Measurements from ENCODE around the gene SNRNP35. TPM values are rescaled to one million over a fixed set of nuclear protein-coding genes. Genes with fewer than 3 reads are reported as not detected.
"Not testable (repeated sequence)": the region's sequence is repeated elsewhere in the genome, so short reads cannot be mapped to it uniquely, and the experiment has no call there.

Gene SNRNP35
- total and polyA plus RNA-seq, 10 donors, result 18.9 to 63.7 (median 31.4) TPM

DNA sequence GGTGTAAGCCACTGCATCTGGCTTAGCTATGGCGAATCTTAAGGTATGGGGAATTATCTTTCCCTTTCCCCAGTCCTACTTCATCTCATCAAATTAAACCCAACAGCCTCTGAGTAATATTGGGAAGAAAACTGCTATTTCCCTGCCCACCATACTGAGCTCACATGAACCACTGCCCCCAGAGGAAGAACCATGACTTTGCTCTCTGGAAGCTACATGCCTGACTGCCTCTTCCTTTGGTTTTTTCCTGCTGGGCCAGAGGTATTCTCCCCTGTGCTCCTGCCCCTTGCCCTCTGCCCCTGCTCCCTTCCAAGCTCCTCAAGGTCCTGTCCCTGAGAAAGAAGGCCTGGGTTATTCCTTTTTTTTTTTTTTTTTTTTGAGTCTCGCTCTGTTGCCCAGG lies 36.6 kb upstream of the SNRNP35 start:
- WGBS, 5 donors, result 96 to 100% (median 100%) methylated on average over 2 of the region's 2 CpGs
- peaks cover 0 to 100% (median 49%) of the 10 kb centered on the region in 6 donors for H3K36me3 ChIP-seq
- DNase-seq, result no peak
- no peaks in the 10 kb centered on the region for H3K27me3 ChIP-seq (replicated peaks in 1 of 7)
- H3K9me3 ChIP-seq, result no peaks in the 10 kb centered on the region
- intact Hi-C loops (cut with DNase I; ENCODE audit: low total_unique reads), result no loop called here
- H3K27ac ChIP-seq, result no peak overlapping the region
- no peak overlapping the region for H3K4me3 ChIP-seq
- peaks cover 0 to 2% (median 0%) of the 10 kb centered on the region in 6 donors for H3K4me1 ChIP-seq
- no peak for TF ChIP-seq POLR2AphosphoS5 (IDR thresholded peaks at IDR 0.05)

DNA sequence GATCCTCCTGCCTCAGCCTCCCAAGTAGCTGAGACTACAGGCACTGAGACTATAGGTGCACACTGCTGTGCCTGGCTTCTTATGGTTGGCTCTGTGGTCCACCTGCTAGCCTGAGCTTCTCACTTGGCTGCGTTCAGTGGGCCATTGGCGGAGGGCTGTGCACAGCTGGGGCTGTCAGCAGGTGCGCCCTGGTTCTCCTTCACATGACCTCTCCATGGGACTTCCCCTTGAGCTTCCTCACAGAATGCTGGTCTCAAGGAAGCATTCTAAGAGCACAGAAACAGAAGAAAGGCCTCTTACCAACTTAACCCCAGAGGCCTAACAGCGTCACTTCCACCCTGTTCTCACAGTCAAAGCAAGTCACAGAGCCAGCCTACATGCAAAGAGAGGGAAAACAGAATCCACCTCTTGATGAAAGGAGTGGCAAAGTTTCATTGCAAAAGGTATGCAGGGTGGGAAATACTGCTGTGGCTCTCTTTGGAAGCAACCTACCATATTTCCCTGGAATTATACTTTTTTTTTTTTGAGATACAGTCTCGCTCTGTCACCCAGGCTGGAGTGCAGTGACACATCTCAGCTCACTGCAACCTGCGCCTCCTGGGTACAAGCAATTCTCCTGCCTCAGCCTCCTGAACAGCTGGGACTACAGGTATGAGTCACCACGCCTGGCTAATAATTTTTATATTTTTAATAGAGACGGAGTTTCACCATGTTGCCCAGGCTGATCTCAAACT lies 30.7 kb upstream of the SNRNP35 start:
- Histone ChIP-seq H3K36me3 (peaks cover 0 to 96% (median 32%) of the 10 kb centered on the region in 6 donors), H3K4me3 (no peak overlapping the region), H3K27ac (peak overlapping the region; percentile 51 to 81 (median 68)), H3K9me3 (no peaks in the 10 kb centered on the region), H3K27me3 (replicated peaks in 1 of 7) (no peaks in the 10 kb centered on the region), H3K4me1 (peaks cover 6 to 57% (median 36%) of the 10 kb centered on the region in 6 donors)
- peak; percentile 92 for DNase-seq
- intact Hi-C loops (cut with DNase I; ENCODE audit: low total_unique reads), result no loop called here
- 63 to 82% (median 77%) methylated on average over 8 of the region's 8 CpGs for WGBS, 5 donors
- TF ChIP-seq POLR2A (IDR thresholded peaks at IDR 0.05) (no peak), POLR2AphosphoS5 (IDR thresholded peaks at IDR 0.05) (peak; percentile 77 to 87 (median 79))
- TF ChIP-seq, protein P1, sequence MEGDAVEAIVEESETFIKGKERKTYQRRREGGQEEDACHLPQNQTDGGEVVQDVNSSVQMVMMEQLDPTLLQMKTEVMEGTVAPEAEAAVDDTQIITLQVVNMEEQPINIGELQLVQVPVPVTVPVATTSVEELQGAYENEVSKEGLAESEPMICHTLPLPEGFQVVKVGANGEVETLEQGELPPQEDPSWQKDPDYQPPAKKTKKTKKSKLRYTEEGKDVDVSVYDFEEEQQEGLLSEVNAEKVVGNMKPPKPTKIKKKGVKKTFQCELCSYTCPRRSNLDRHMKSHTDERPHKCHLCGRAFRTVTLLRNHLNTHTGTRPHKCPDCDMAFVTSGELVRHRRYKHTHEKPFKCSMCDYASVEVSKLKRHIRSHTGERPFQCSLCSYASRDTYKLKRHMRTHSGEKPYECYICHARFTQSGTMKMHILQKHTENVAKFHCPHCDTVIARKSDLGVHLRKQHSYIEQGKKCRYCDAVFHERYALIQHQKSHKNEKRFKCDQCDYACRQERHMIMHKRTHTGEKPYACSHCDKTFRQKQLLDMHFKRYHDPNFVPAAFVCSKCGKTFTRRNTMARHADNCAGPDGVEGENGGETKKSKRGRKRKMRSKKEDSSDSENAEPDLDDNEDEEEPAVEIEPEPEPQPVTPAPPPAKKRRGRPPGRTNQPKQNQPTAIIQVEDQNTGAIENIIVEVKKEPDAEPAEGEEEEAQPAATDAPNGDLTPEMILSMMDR (IDR thresholded peaks at IDR 0.05 in 8 of 11, conservative IDR thresholded peaks at IDR 0.05 in 3 of 11), result peak in 2 of 11 experiments; percentile 11 to 15

DNA sequence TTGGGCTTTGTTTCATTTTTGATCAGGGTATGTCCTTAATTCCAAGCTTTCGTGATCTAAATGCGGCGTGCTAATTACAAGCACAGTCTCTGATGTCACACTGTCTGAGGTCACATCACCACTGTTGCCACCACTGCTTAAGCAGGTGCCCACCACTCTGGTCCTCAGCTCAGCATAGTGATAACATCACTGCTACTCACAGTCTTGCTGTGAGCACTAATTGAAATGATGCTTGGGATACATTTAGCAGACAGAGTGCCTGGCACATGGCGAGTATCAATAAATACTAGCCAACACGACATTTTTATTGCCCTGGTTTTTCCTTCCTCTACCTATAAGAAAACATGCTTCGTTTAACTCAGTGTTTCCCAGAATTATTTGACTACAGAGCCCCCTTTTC lies 29.3 kb upstream of the SNRNP35 start:
- Histone ChIP-seq H3K27me3 (replicated peaks in 1 of 7) (no peaks in the 10 kb centered on the region), H3K36me3 (peaks cover 0 to 82% (median 24%) of the 10 kb centered on the region in 6 donors), H3K27ac (peak overlapping the region in 5 of 8 donors; percentile 62 to 81 (median 79)), H3K9me3 (no peaks in the 10 kb centered on the region), H3K4me1 (peaks cover 17 to 71% (median 50%) of the 10 kb centered on the region in 6 donors), H3K4me3 (no peak overlapping the region)
- DNase-seq, result no peak
- TF ChIP-seq POLR2A (IDR thresholded peaks at IDR 0.05) (no peak), POLR2AphosphoS5 (IDR thresholded peaks at IDR 0.05) (peak in 1 of 3 donors; percentile 18)
- intact Hi-C loops (cut with DNase I; ENCODE audit: low total_unique reads), result no loop called here
- WGBS, 5 donors, result 82 to 88% (median 84%) methylated on average over 6 of the region's 6 CpGs

DNA sequence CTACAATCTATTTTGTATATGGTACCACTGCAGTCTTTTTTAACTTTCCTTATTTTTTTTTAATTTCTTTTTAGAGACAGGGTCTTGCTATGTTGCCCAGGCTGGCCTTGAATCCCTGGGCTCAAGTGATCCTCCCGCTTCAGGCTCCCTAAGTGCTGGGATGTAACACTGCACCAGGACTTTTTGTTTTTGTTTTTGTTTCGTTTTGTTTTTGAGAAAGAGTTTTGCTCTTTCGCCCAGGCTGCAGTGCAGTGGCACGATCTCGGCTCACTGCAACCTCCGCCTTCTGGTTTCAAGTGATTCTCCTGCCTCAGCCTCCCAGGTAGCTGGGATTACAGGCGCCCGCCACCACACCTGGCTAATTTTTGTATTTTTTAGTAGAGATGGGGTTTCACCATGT lies 28.8 kb upstream of the SNRNP35 start:
- H3K4me3 ChIP-seq; DNase-seq; H3K9me3 ChIP-seq; intact Hi-C loops (cut with DNase I; ENCODE audit: low total_unique reads); H3K27me3 ChIP-seq (replicated peaks in 1 of 7): not testable (repeated sequence)
- peaks cover 22 to 76% (median 55%) of the 10 kb centered on the region in 6 donors for H3K4me1 ChIP-seq
- 93 to 98% (median 94%) methylated on average over 8 of the region's 8 CpGs for WGBS, 5 donors
- peaks cover 0 to 77% (median 24%) of the 10 kb centered on the region in 6 donors for H3K36me3 ChIP-seq
- H3K27ac ChIP-seq, result peak overlapping the region in 2 of 8 donors; percentile 73 to 80

DNA sequence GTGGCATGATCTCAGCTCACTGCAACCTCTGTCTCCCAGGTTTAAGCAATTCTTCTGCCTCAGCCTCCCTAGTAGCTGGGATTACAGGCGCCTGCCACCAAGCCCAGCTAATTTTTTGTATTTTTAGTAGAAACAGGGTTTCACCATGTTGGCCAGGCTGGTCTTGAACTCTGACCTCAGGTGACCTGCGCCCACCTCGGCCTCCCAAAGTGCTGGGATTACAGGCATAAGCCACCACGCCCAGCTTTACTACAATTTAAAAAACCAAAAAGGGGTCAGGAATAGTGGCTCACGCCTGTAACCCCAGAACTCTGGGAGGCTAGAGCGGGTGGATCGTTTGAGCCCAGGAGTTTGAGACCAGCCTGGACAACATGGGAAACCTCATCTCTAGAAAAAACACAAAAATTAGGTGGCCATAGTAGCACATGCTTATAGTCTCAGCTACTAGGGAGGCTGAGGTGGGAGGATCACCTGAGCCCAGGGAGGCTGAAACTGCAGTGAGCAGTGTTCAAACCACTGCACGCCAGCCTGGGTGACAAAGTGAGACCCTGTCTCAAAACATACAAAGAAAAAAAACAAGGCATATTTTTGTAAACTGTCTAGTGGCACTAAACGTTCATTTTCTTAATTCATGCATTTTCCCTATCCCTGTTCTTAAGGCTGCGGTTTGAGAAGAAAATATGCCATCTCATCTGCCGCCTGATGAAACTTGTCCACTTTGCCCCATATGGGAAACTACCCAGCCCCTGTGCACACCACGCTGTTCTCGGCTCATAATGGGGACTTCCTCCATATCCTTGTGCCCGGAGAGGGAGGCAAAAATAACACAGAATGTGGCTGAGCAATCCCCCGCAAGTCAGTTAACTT lies 25.8 kb upstream of the SNRNP35 start:
- H3K9me3 ChIP-seq; DNase-seq; intact Hi-C loops (cut with DNase I; ENCODE audit: low total_unique reads); H3K27me3 ChIP-seq (replicated peaks in 1 of 7): not testable (repeated sequence)
- Histone ChIP-seq H3K36me3 (peaks cover 0 to 46% (median 24%) of the 10 kb centered on the region in 6 donors), H3K4me1 (peaks cover 35 to 89% (median 70%) of the 10 kb centered on the region in 6 donors), H3K27ac (peak overlapping the region; percentile 57 to 98 (median 92)), H3K4me3 (peak overlapping the region in 7 of 8 donors; percentile 12 to 97 (median 85))
- 44 to 54% (median 50%) methylated on average over 15 of the region's 15 CpGs for WGBS, 5 donors
- TF ChIP-seq POLR2AphosphoS5 (IDR thresholded peaks at IDR 0.05), result peak in 1 of 3 donors; percentile 68

All from spleen (tissue), 11 donors.